ENCODE measurements around the gene CDC42SE2. TPM values are rescaled to one million over a fixed set of nuclear protein-coding genes. Genes with fewer than 3 reads are reported as not detected.

CDC42SE2 gene
- total RNA-seq, 1 donor from 2014 or later: 19.4 TPM

DNA sequence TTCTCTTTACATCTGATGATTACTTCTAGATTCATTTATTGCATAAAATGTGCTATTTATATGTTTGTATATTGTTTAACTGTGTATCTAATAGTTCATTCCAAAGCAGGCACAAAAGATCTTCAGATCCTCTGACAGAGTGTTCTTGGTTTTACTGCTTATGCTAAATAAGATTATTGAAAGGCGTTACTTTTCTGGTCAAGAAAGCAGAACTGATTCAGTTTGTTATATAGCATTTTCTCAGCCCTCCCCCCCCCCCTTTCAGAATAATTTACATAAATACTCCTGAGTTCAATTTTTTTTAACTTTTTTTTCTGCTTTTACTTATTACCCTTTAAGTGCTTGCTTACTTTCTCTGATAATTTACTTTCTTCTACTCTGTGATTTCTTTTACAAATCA, 15.4 kb downstream of the CDC42SE2 start:
- intact Hi-C loops (cut with DNase I): no loop called here
- H3K36me3 ChIP-seq: no peaks in the 10 kb centered on the region
- H3K27me3 ChIP-seq: no peaks in the 10 kb centered on the region
- H3K27ac ChIP-seq: no peak overlapping the region
- no peak for DNase-seq (ENCODE audit: extremely low spot score in 2 of 2)
- H3K9me3 ChIP-seq: no peaks in the 10 kb centered on the region
- peaks cover 36% of the 10 kb centered on the region for H3K4me1 ChIP-seq
- no peak overlapping the region for H3K4me3 ChIP-seq
- TF ChIP-seq POLR2AphosphoS5 (IDR thresholded peaks at IDR 0.05; ENCODE audit: insufficient read depth in 1 of 2, low read depth in 1 of 2) (no peak), POLR2A (IDR thresholded peaks at IDR 0.05) (no peak)
- TF ChIP-seq, protein P1, sequence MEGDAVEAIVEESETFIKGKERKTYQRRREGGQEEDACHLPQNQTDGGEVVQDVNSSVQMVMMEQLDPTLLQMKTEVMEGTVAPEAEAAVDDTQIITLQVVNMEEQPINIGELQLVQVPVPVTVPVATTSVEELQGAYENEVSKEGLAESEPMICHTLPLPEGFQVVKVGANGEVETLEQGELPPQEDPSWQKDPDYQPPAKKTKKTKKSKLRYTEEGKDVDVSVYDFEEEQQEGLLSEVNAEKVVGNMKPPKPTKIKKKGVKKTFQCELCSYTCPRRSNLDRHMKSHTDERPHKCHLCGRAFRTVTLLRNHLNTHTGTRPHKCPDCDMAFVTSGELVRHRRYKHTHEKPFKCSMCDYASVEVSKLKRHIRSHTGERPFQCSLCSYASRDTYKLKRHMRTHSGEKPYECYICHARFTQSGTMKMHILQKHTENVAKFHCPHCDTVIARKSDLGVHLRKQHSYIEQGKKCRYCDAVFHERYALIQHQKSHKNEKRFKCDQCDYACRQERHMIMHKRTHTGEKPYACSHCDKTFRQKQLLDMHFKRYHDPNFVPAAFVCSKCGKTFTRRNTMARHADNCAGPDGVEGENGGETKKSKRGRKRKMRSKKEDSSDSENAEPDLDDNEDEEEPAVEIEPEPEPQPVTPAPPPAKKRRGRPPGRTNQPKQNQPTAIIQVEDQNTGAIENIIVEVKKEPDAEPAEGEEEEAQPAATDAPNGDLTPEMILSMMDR (IDR thresholded peaks at IDR 0.05): no peak

DNA sequence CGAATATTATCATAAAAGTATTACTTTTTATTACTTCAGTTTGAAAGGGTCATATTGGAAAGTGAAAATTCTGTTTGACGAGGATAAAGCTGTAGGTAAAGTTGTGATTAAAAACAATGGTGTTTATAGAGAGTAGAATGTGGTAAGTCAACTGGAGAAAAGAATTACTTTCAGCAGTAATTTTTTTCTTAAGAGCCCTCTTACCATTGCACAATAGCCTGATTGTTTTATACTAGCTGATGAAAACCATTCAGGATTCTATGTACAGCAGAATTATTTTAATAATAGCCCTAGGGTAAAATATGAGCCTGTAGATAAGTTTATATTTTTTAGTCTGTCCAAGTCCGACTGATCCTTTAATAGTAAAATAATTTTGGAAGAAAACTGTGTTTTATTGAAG, 16.6 kb downstream of the CDC42SE2 start:
- H3K27me3 ChIP-seq: no peaks in the 10 kb centered on the region
- intact Hi-C loops (cut with DNase I): no loop called here
- no peaks in the 10 kb centered on the region for H3K36me3 ChIP-seq
- H3K27ac ChIP-seq: no peak overlapping the region
- no peaks in the 10 kb centered on the region for H3K9me3 ChIP-seq
- H3K4me3 ChIP-seq: no peak overlapping the region
- TF ChIP-seq POLR2A (IDR thresholded peaks at IDR 0.05): no peak
- TF ChIP-seq, protein P1 (IDR thresholded peaks at IDR 0.05): no peak
- TF ChIP-seq POLR2AphosphoS5 (IDR thresholded peaks at IDR 0.05; ENCODE audit: insufficient read depth in 1 of 2, low read depth in 1 of 2): no peak
- no peak for DNase-seq (ENCODE audit: extremely low spot score in 2 of 2)
- peaks cover 36% of the 10 kb centered on the region for H3K4me1 ChIP-seq

DNA sequence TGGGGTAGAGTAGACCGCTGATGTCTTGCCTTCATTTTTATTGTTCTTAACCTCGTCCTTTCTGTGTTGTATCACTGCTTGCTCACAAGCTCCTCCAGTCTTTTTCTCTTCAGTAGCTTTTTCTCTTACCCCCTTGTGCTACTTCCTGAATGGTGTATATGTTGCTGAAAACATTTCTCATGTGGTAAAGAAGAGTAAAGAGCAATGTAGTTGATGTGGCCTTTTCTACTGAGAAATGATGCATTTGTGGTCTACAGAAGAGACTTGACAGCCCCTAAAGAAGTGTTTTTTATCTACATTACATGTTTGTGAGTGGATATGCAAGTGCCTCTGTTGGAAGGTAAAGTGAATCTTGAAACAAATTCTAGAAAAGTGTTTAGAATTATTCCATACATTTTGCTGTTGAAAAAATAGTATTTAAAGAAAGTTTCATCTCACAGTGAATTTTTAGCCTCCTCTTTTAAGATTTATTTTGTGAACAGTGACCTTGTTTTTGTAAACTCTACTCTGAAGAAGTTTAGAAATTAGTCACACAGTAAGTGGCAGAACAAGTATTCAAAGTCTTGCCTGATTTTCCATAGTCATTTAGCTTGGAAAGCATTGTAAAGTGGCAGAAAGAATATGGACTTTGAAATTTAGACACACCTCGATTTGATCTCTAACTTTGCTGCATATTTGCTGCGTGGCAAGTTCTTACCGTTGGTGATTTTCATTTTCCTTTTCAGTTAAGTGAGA, 17.4 kb downstream of the CDC42SE2 start:
- Histone ChIP-seq H3K36me3 (no peaks in the 10 kb centered on the region), H3K9me3 (no peaks in the 10 kb centered on the region), H3K27me3 (no peaks in the 10 kb centered on the region), H3K4me3 (no peak overlapping the region), H3K27ac (no peak overlapping the region), H3K4me1 (peaks cover 36% of the 10 kb centered on the region)
- DNase-seq (ENCODE audit: extremely low spot score in 2 of 2): no peak
- intact Hi-C loops (cut with DNase I): no loop called here
- TF ChIP-seq, protein P1 (IDR thresholded peaks at IDR 0.05): no peak
- no peak for TF ChIP-seq POLR2A (IDR thresholded peaks at IDR 0.05)
- TF ChIP-seq POLR2AphosphoS5 (IDR thresholded peaks at IDR 0.05; ENCODE audit: insufficient read depth in 1 of 2, low read depth in 1 of 2): no peak

DNA sequence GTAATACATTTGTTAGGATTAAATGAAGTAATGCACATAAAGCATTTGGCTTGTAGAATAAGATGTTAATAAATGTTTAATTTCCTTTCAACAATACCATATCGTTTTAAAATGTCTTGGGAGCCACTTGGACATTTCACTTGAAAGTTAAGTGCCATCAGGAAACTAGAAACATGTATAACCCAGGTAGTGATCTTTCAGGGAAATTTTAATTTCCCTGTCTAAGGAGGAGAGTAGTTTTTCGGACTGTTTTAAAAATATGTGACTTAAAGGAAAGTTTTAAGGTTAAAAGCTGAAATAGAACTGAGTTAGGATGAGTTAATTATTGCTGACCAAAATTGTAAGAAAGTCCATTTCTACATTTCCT, 18.0 kb downstream of the CDC42SE2 start:
- Histone ChIP-seq H3K9me3 (no peaks in the 10 kb centered on the region), H3K4me1 (peaks cover 33% of the 10 kb centered on the region), H3K4me3 (no peak overlapping the region), H3K27ac (no peak overlapping the region), H3K36me3 (no peaks in the 10 kb centered on the region), H3K27me3 (no peaks in the 10 kb centered on the region)
- TF ChIP-seq, protein P1 (IDR thresholded peaks at IDR 0.05): no peak
- TF ChIP-seq POLR2AphosphoS5 (IDR thresholded peaks at IDR 0.05; ENCODE audit: insufficient read depth in 1 of 2, low read depth in 1 of 2) (no peak), POLR2A (IDR thresholded peaks at IDR 0.05) (no peak)
- intact Hi-C loops (cut with DNase I): no loop called here
- DNase-seq (ENCODE audit: extremely low spot score in 2 of 2): no peak

DNA sequence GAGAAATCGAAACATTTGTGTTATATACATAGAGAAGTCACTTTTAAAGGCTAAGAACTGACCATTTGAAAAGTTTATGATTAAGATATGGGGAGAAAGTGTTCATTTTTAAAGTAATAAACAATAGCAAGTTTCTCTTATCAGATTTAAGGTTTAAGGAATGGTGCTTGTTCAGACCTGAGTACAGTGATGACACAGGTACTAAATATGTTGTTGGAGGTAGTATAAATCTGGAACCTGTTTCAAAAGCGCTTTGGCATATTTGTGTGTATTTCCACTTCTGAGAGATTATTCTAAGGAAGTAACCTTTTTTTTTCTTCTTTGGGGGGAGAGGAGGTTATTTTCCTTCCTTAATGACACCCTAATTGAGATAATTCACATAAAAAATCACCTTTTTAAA, 18.4 kb downstream of the CDC42SE2 start:
- DNase-seq (ENCODE audit: extremely low spot score in 2 of 2): no peak
- H3K9me3 ChIP-seq: no peaks in the 10 kb centered on the region
- H3K4me1 ChIP-seq: peaks cover 30% of the 10 kb centered on the region
- intact Hi-C loops (cut with DNase I): no loop called here
- no peak overlapping the region for H3K4me3 ChIP-seq
- no peaks in the 10 kb centered on the region for H3K36me3 ChIP-seq
- H3K27me3 ChIP-seq: no peaks in the 10 kb centered on the region
- no peak overlapping the region for H3K27ac ChIP-seq
- TF ChIP-seq POLR2A (IDR thresholded peaks at IDR 0.05) (no peak), POLR2AphosphoS5 (IDR thresholded peaks at IDR 0.05; ENCODE audit: insufficient read depth in 1 of 2, low read depth in 1 of 2) (no peak)
- TF ChIP-seq, protein P1 (IDR thresholded peaks at IDR 0.05): no peak
